IMR-90 (cell line): Measurements from ENCODE around the gene CFC1B. TPM values are rescaled to one million over a fixed set of nuclear protein-coding genes. Genes with fewer than 3 reads are reported as not detected.
"Not testable (repeated sequence)": the region's sequence is repeated elsewhere in the genome, so short reads cannot be mapped to it uniquely, and the experiment has no call there.

Experiments
- ATAC-seq: fragments of 200-7000 bp; cut with Tn5 transposase; 2 replicates; pipeline ENCODE4 v1.9.1; 2020; ENCODE audit warnings: low read depth, mild to moderate bottlenecking, moderate library complexity
- BruUV-seq: library from RNA; stranded (reverse); fragments of 400-500 nt; replicated peaks from 2 replicates; lab custom pipeline; 2021; lab: Mats Ljungman, UMichigan
- CTCF ChIA-PET: fragments of 300-600 bp; formaldehyde crosslinking; extraction: SDS; loops from one replicate; lab custom pipeline; 2021; ENCODE audit warnings: antibody characterized with exemption; lab: Yijun Ruan, JAX
- POLR2A ChIA-PET: fragments of 300-600 bp; sonication (Branson Sonifier 250); formaldehyde crosslinking; loops from one replicate; lab custom pipeline; 2022; ENCODE audit warnings: antibody characterized with exemption; ENCODE audit not compliant: unreplicated experiment; lab: Charles Lee
- DNase-seq: peaks from one replicate; pipeline ENCODE4 v3.0.0; 2013
- H2AFZ ChIP-seq: replicated peaks from 2 replicates; pipeline ENCODE3; 2013; ENCODE audit warnings: low read length, mild to moderate bottlenecking; ENCODE audit not compliant: poor library complexity
- H2AK5ac ChIP-seq: 2 replicates; pipeline ENCODE4 v1.6.1; 2013; ENCODE audit warnings: low read depth, low read length, inconsistent platforms
- H2AK9ac ChIP-seq: replicated peaks from 2 replicates; pipeline ENCODE3; 2013; ENCODE audit warnings: mild to moderate bottlenecking, low read depth, low read length, moderate library complexity; ENCODE audit not compliant: poor library complexity
- H2BK120ac ChIP-seq: 2 replicates; pipeline ENCODE4 v1.6.1; 2013; ENCODE audit warnings: low read depth, low read length, inconsistent platforms
- H2BK15ac ChIP-seq: 3 replicates; pipeline ENCODE4 v1.6.1; 2013; ENCODE audit warnings: low read depth, low read length, inconsistent platforms
- H2BK20ac ChIP-seq: 2 replicates; pipeline ENCODE4 v1.6.1; 2013; ENCODE audit warnings: low read depth, mild to moderate bottlenecking, inconsistent platforms, low read length, moderate library complexity
- H2BK5ac ChIP-seq: 2 replicates; pipeline ENCODE4 v1.6.1; 2013; ENCODE audit warnings: mild to moderate bottlenecking, low read depth, low read length, inconsistent platforms; ENCODE audit not compliant: poor library complexity, severe bottlenecking
- H3K14ac ChIP-seq: replicated peaks from 2 replicates; pipeline ENCODE4 v1.6.1; 2013; ENCODE audit warnings: low read depth, low read length, inconsistent platforms
- H3K18ac ChIP-seq: 2 replicates; pipeline ENCODE4 v1.6.1; 2013; ENCODE audit warnings: low read depth, low read length, control low read depth
- H3K23ac ChIP-seq: 2 replicates; pipeline ENCODE4 v1.6.1; 2013; ENCODE audit warnings: low read depth, low read length, inconsistent platforms
- H3K27ac ChIP-seq: 2 replicates; pipeline ENCODE4 v1.5.1; 2013; ENCODE audit warnings: mild to moderate bottlenecking, control low read depth, low read length; ENCODE audit not compliant: insufficient read depth
- H3K27me3 ChIP-seq: 2 replicates; pipeline ENCODE4 v1.6.1; 2013; ENCODE audit warnings: low read length; ENCODE audit not compliant: control insufficient read depth, insufficient read depth
- H3K36me3 ChIP-seq: 2 replicates; pipeline ENCODE4 v1.6.1; 2013; ENCODE audit warnings: low read length, mixed read lengths; ENCODE audit not compliant: control insufficient read depth, insufficient read depth
- H3K4ac ChIP-seq: 2 replicates; pipeline ENCODE4 v1.6.1; 2013; ENCODE audit warnings: low read depth, low read length, inconsistent platforms
- H3K4me1 ChIP-seq: 2 replicates; pipeline ENCODE4 v1.6.1; 2013; ENCODE audit warnings: low read length, mixed read lengths; ENCODE audit not compliant: control insufficient read depth, insufficient read depth
- H3K4me2 ChIP-seq: 2 replicates; pipeline ENCODE4 v1.6.1; 2013; ENCODE audit warnings: low read depth, mild to moderate bottlenecking, control low read depth, low read length, moderate library complexity
- H3K4me3 ChIP-seq: 2 replicates; pipeline ENCODE4 v1.5.1; 2013; ENCODE audit warnings: low read depth, mild to moderate bottlenecking, control low read depth, low read length, moderate library complexity; ENCODE audit not compliant: insufficient read depth
- H3K56ac ChIP-seq: 2 replicates; pipeline ENCODE4 v1.6.1; 2013; ENCODE audit warnings: low read length, inconsistent platforms; ENCODE audit not compliant: insufficient read depth; ENCODE audit errors: extremely low read depth
- H3K79me1 ChIP-seq, 2 experiments: 2 replicates each; pipeline ENCODE4 v1.6.1; 2013; ENCODE audit warnings: low read length in 2 of 2, inconsistent platforms in 1 of 2, low read depth in 1 of 2
- H3K9ac ChIP-seq: 2 replicates; pipeline ENCODE4 v1.6.1; 2013; ENCODE audit warnings: low read depth, low read length, control low read depth
- H3K9me1 ChIP-seq: 2 replicates; pipeline ENCODE4 v1.6.1; 2013; ENCODE audit warnings: low read length, inconsistent platforms; ENCODE audit not compliant: insufficient read depth
- H3K9me3 ChIP-seq: 2 replicates; pipeline ENCODE4 v1.6.1; 2013; ENCODE audit warnings: low read length; ENCODE audit not compliant: control insufficient read depth, insufficient read depth
- H4K20me1 ChIP-seq: 2 replicates; pipeline ENCODE4 v1.6.1; 2013; ENCODE audit warnings: low read length, inconsistent platforms; ENCODE audit not compliant: insufficient read depth
- H4K5ac ChIP-seq: 2 replicates; pipeline ENCODE4 v1.6.1; 2013; ENCODE audit warnings: mild to moderate bottlenecking, low read depth, low read length, control low read depth
- H4K8ac ChIP-seq, 2 experiments: 2 replicates each; pipeline ENCODE4 v1.6.1; 2013; ENCODE audit warnings: low read depth in 2 of 2, low read length in 2 of 2, control low read depth in 1 of 2, inconsistent platforms in 1 of 2
- H4K91ac ChIP-seq: 2 replicates; pipeline ENCODE4 v1.6.1; 2013; ENCODE audit warnings: low read depth, low read length, inconsistent platforms; ENCODE audit not compliant: insufficient read depth
- WGBS, 2 experiments: methylation state at CpG; one replicate each; pipeline versions ENCODE4 v1.1.5 to v1.1.7; 2013; ENCODE audit warnings: missing lambda C conversion rate in 2 of 2; ENCODE audit not compliant: insufficient read length in 1 of 2; ENCODE audit errors: extremely low coverage in 2 of 2; 5-methylcytosine and 5-hydroxymethylcytosine counted together
- dilution Hi-C: fragments of 300-500 bp; cut with HindIII; formaldehyde crosslinking; loops from one replicate; pipeline ENCODE4 v1.14.3; 2018; ENCODE audit warnings: low sequenced_read_pairs; ENCODE audit not compliant: unreplicated experiment
- in situ Hi-C: fragments of 300-500 bp; cut with MboI; formaldehyde crosslinking; loops from 3 replicates; pipeline ENCODE4 v1.14.3; 2019; ENCODE audit warnings: low sequenced_read_pairs, inconsistent platforms, mixed read lengths
- intact Hi-C: fragments of 100-400 bp; cut with micrococcal nuclease; formaldehyde crosslinking; loops from 2 replicates; pipeline ENCODE4 v1.10.0; 2022
- polyA plus RNA-seq, 3 experiments: library from polyadenylated mRNA; depleted of rRNA; stranded (reverse); fragments of >200 nt; gene quantifications; 2 replicates each; pipeline ENCODE4 v1.2.3, GENCODE V29; 2012; ENCODE audit warnings: low replicate concordance in 1 of 3
- total RNA-seq: library from RNA; depleted of rRNA; stranded (reverse); fragments of >200 nt; gene quantifications from 2 replicates; pipeline ENCODE4 v1.2.3, GENCODE V29; 2012

The CFC1B gene
- total and polyA plus RNA-seq, 2 of the 4 experiments (the other 2 are of a cell fraction): not detected

DNA sequence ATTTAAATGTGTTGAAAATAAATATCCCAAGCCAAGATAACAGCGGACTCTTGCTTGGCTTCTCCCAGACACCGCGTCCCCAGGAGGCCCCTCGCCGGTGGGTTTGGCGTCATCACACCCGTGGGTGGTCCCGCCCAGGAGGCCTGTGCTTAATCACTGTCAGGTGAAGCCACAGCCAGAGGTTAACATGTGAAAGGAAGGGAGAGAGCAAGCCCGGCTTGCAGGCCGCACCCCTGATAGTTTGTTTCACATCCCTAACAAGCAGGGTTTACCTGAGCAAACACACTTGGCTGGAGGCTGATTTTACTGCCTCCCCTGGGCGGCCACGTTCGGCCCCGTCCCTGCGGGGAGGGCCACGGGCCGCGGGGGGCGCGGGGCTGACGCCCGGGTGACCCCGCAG, 1.4 kb downstream of the CFC1B start:
- in situ Hi-C loops, H3K4ac ChIP-seq, H3K9ac ChIP-seq, H3K4me2 ChIP-seq, H3K56ac ChIP-seq, H2BK120ac ChIP-seq, H4K5ac ChIP-seq, H4K91ac ChIP-seq, H2AK9ac ChIP-seq, H3K27me3 ChIP-seq, intact Hi-C loops, H4K20me1 ChIP-seq, H3K4me1 ChIP-seq, H3K9me1 ChIP-seq, dilution Hi-C loops, H2BK20ac ChIP-seq, CTCF ChIA-PET, H2AFZ ChIP-seq, H3K14ac ChIP-seq, H2BK5ac ChIP-seq, H3K9me3 ChIP-seq, H3K23ac ChIP-seq, H2BK15ac ChIP-seq, ATAC-seq, DNase-seq, H3K27ac ChIP-seq, H4K8ac ChIP-seq, H3K79me1 ChIP-seq, H3K18ac ChIP-seq, POLR2A ChIA-PET, H2AK5ac ChIP-seq, H3K4me3 ChIP-seq, H3K36me3 ChIP-seq, BruUV-seq: not testable (repeated sequence)
- no CpG with 5 or more reads among the region's 23 CpGs for WGBS, 2 experiments

DNA sequence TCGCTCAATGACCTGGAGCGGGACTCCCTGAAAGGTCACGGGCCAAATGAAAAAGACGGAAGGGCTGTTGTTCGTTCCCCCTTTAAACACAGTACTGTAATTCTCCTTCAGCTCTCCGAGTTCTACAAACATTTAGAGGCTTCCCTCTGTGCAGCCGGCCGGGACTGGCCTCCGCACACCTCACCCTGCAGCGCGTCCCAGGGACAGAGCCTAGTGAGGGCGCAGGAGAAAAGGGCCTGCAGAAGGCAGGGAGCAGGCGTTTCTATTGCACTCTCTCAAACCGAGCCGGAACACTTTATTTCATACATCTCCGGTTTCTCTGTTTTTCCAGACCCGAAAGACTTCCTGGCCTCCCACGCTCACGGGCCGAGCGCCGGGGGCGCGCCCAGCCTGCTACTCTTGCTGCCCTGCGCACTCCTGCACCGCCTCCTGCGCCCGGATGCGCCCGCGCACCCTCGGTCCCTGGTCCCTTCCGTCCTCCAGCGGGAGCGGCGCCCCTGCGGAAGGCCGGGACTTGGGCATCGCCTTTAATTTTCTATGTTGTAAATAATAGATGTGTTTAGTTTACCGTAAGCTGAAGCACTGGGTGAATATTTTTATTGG, 6.4 kb downstream of the CFC1B start:
- BruUV-seq, dilution Hi-C loops, ATAC-seq: not testable (repeated sequence)

More for the DNA sequence above, 6.4 kb downstream of the CFC1B start:
- H3K18ac ChIP-seq, H3K56ac ChIP-seq, H2BK20ac ChIP-seq, H4K20me1 ChIP-seq, H3K27me3 ChIP-seq, H3K9me1 ChIP-seq, DNase-seq, H4K5ac ChIP-seq, CTCF ChIA-PET, H2BK15ac ChIP-seq, H3K4ac ChIP-seq, H3K79me1 ChIP-seq, H2AK9ac ChIP-seq, H2AFZ ChIP-seq, H4K8ac ChIP-seq, H3K9ac ChIP-seq, H3K36me3 ChIP-seq, H2BK5ac ChIP-seq, in situ Hi-C loops, H3K4me3 ChIP-seq, H3K23ac ChIP-seq, H3K4me2 ChIP-seq, H3K9me3 ChIP-seq, intact Hi-C loops, H3K14ac ChIP-seq, H3K4me1 ChIP-seq, POLR2A ChIA-PET, H3K27ac ChIP-seq, H2BK120ac ChIP-seq, H4K91ac ChIP-seq, H2AK5ac ChIP-seq: not testable (repeated sequence)
- WGBS, 2 experiments: no CpG with 5 or more reads among the region's 40 CpGs
